Measurements from ENCODE around the gene TMEM158. TPM values are rescaled to one million over a fixed set of nuclear protein-coding genes. Genes with fewer than 3 reads are reported as not detected.

Gene TMEM158
- 1.7 TPM for total RNA-seq
- polyA plus RNA-seq, result 11.2 TPM

DNA sequence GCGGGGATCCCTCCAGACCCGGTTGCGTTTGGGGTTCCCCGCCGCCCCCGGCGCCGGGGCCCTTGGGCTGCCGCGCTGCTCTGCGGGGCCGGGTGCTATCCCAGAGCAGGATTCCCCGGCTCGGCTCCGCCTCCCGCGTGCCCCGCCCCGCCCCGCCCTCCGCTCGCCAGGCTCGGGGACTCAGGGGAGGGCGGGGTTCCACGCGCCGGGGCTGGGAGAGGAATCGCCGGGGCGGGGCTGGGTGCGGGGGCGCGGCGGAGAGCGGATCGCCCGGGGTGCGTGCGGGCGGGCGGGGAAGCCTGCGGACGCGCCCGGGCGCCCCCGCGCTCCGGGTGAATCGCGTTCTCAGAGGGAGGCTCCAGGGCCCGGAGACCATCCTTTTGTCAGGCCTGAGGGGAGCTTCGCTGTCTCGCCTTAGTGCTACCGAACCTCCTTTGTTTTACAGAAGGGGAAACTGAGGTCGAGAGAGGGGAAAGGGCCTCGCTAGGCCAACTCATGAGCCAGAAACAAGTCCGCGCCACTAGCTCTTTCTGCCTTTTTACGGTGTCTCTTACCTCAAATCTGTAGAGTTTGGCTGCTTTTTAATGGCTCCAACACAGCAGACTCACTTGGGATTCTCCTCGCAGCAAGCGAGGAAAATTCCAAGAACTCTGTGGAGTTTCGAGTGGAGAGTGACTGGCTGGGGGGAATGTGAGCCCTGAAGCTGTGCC is at the start of gene TMEM158:
Gene TMEM158, minus strand, starts transcription at position 82 of the 710 bp plus-strand sequence. CDS start 260 bp downstream, outside the sequence.
- peak within 1 kb of the TSS; percentile 80 for H3K4me3 ChIP-seq (ENCODE audit: low read depth, low read length)
- no peak for DNase-seq (ENCODE audit: extremely low spot score)
- H3K4me1 ChIP-seq (ENCODE audit: insufficient read depth), result no peaks in the 10 kb centered on the region
- H3K36me3 ChIP-seq (ENCODE audit: insufficient read depth), result no peaks in the 10 kb centered on the region
- 3% methylated on average over 63 of the region's 63 CpGs for WGBS
- H3K27ac ChIP-seq (ENCODE audit: low read depth), result no peak within 1 kb of the TSS

DNA sequence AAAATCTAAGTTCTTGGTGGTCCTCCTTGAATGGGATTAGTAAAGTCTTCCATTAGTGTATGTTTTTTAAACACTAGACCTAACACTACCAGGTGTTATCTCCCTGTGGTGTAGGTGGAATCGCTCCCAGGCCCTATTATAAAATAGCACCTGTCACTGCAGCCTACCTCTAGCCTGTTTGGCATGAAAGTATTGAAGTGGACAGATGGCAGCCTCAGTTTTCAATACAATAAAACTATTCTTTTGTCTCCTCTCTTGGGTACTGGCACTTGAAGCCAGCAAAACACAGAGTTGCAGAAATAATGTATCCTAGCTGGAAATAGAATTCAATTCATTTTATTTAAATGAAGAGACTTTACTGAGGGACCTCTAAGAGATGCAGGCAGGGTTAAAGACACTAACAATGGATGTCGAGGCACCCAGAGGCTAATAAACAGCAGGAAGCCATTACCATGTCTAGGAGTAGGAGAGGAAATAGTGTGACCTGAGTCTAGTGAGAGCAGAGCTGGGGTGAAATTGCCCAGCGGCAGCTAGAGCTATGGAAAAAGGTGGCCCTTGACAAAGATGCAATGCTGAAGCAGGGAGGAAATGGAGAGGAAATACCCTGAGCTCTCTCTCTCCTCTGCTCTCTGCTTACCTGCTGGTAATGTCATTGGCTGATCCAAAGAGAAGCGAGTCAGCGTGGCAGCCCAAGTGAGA is 49.1 kb upstream of the TMEM158 start:
- H3K27ac ChIP-seq (ENCODE audit: low read depth), result no peak overlapping the region
- no peak for DNase-seq (ENCODE audit: extremely low spot score)
- H3K4me1 ChIP-seq (ENCODE audit: insufficient read depth), result no peaks in the 10 kb centered on the region
- H3K4me3 ChIP-seq (ENCODE audit: low read depth, low read length), result no peak overlapping the region
- WGBS, result 50% methylated on average over 5 of the region's 5 CpGs
- peaks cover 1% of the 10 kb centered on the region for H3K36me3 ChIP-seq (ENCODE audit: insufficient read depth)

DNA sequence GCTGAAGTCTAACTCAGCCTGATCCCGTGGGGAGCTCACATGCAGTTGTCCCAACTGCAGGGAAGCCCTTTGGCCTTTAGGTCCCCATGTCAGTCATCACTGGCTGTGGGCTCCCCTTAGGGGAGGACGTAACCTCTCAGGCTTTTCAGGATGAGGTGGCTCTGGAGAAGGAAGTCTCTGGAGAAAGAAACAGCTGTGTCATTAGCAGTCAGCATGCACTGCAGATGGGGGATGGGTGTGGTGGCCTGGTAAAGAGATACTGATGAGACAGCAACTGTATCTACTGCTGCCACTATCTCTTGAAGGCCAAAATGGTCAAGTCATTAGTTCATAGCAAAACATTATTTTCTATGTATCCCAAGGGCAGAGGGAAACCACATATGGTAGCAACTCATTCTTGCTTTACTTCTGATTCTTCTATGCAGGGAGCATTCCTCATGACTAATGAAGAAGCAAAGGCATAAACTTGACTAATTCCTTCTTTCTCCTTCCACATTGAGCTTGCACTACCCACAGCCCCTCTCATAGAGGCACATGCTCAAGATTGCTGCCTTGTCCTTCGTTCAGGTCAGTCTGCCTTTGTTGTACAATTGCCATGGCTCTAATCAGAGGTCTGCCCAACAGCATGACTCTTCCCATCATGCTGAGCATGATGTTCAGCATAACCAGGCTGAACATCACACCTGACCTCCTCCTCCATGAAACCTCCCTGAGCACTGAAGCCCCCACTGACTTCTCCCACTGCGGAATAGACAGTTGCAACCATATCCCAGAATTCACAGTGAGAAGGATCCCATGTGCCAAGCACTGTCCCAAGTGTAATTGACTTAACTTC is 47.8 kb upstream of the TMEM158 start:
- peaks cover 1% of the 10 kb centered on the region for H3K36me3 ChIP-seq (ENCODE audit: insufficient read depth)
- H3K27ac ChIP-seq (ENCODE audit: low read depth), result no peak overlapping the region
- H3K4me1 ChIP-seq (ENCODE audit: insufficient read depth), result no peaks in the 10 kb centered on the region
- H3K4me3 ChIP-seq (ENCODE audit: low read depth, low read length), result no peak overlapping the region
- DNase-seq (ENCODE audit: extremely low spot score), result no peak
- 74% methylated on average over 4 of the region's 4 CpGs for WGBS

DNA sequence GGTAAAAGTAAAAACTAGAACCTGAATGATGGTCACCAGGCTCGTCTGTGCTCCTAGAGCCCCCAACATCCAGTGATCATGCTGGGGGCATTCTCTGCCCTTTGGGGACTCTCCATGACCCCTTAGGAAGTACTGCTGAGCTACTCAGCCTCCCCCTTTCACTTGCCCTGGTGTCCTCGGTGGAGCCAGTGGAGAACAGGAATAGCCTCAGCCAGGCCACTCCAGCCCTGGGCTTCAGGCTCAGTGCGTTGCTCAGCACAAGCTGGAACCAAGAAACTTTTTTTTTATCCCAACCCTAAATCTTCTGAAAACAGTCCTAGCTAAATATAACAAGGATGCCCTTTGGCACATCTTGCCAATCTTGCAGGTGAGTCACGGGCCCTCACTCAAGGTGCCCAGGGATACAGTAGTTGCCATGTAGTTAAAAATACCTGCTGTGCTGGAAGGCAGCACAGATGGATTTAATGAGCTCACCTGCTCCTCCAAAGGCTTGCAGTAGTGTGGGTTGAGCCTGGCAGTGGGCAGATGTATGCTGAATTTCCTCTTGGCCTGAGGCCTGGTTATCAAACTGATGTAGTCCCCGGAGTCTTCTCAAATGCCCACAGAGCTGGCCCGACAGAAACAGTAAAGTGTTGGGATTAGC is 46.9 kb upstream of the TMEM158 start:
- DNase-seq (ENCODE audit: extremely low spot score), result no peak
- Histone ChIP-seq H3K4me1 (ENCODE audit: insufficient read depth) (no peaks in the 10 kb centered on the region), H3K4me3 (ENCODE audit: low read depth, low read length) (no peak overlapping the region), H3K27ac (ENCODE audit: low read depth) (no peak overlapping the region), H3K36me3 (ENCODE audit: insufficient read depth) (peaks cover 1% of the 10 kb centered on the region)
- WGBS, result 81% methylated on average over 6 of the region's 6 CpGs

GRCh38 chr3:45272032-45272810 is 46.1 kb upstream of the TMEM158 start:
- H3K36me3 ChIP-seq (ENCODE audit: insufficient read depth), result no peaks in the 10 kb centered on the region

GRCh38 chr3:45269952-45270351 is 43.9 kb upstream of the TMEM158 start:
- Histone ChIP-seq H3K4me3 (ENCODE audit: low read depth, low read length) (no peak overlapping the region), H3K27ac (ENCODE audit: low read depth) (no peak overlapping the region), H3K36me3 (ENCODE audit: insufficient read depth) (no peaks in the 10 kb centered on the region), H3K4me1 (ENCODE audit: insufficient read depth) (no peaks in the 10 kb centered on the region)
- no peak for DNase-seq (ENCODE audit: extremely low spot score)
- 78% methylated on average over 2 of the region's 2 CpGs for WGBS

More at GRCh38 chr3:45272032-45272810, 46.1 kb upstream of the TMEM158 start:
- H3K4me1 ChIP-seq (ENCODE audit: insufficient read depth), result no peaks in the 10 kb centered on the region
- no peak for DNase-seq (ENCODE audit: extremely low spot score)
- H3K27ac ChIP-seq (ENCODE audit: low read depth), result no peak overlapping the region
- no peak overlapping the region for H3K4me3 ChIP-seq (ENCODE audit: low read depth, low read length)
- 74% methylated on average over 6 of the region's 6 CpGs for WGBS

DNA sequence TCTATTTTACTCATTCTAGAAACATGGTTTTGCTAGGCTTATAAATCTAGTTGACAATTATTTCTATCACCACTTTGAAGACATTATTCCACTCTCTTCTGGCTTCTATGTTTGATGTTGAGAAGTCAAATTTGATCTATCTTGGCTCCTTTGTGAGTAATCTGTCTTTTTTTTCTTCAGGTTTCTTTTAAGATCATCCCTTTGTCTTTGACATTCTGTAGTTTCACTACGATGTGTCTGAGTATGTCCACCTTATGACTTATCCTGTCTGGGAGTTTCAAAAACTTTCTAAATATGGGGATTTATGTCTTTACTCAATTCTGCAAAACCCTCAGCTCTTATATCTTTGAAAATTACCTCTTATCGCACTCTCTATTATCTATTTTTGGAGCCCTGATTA is 41.0 kb upstream of the TMEM158 start:
- Histone ChIP-seq H3K4me3 (ENCODE audit: low read depth, low read length) (no peak overlapping the region), H3K27ac (ENCODE audit: low read depth) (no peak overlapping the region), H3K36me3 (ENCODE audit: insufficient read depth) (no peaks in the 10 kb centered on the region), H3K4me1 (ENCODE audit: insufficient read depth) (no peaks in the 10 kb centered on the region)
- WGBS, result 86% methylated on average over 2 of the region's 2 CpGs
- DNase-seq (ENCODE audit: extremely low spot score), result no peak

GRCh38 chr3:45261333-45262110 is 35.4 kb upstream of the TMEM158 start:
- DNase-seq (ENCODE audit: extremely low spot score), result no peak

DNA sequence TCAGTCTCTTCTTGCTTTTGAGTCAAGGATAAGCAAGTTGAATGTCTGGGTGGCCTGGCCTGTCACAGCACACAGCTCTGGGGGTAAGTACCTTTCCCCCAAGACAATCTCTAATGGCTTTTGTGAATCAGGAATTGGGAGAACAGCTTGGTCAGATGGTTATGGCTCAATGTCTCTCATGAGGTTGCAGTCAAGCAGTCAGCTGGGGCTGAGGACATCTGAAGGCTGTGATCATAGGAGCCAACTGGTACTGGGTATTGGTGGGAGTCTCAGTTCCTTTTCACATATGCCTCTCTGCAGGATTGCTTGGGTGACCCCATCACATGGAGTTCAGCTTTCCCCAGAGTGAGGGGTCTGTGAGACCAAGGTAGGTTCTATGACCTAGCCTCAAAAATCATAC is 33.0 kb upstream of the TMEM158 start:
- Histone ChIP-seq H3K27ac (ENCODE audit: low read depth) (no peak overlapping the region), H3K36me3 (ENCODE audit: insufficient read depth) (no peaks in the 10 kb centered on the region), H3K4me3 (ENCODE audit: low read depth, low read length) (no peak overlapping the region), H3K4me1 (ENCODE audit: insufficient read depth) (no peaks in the 10 kb centered on the region)
- no peak for DNase-seq (ENCODE audit: extremely low spot score)

More at GRCh38 chr3:45261333-45262110, 35.4 kb upstream of the TMEM158 start:
- no peak overlapping the region for H3K4me3 ChIP-seq (ENCODE audit: low read depth, low read length)
- H3K27ac ChIP-seq (ENCODE audit: low read depth), result no peak overlapping the region
- H3K4me1 ChIP-seq (ENCODE audit: insufficient read depth), result no peaks in the 10 kb centered on the region
- WGBS, result 63% methylated on average over 6 of the region's 6 CpGs
- no peaks in the 10 kb centered on the region for H3K36me3 ChIP-seq (ENCODE audit: insufficient read depth)

GRCh38 chr3:45258317-45258716 is 32.2 kb upstream of the TMEM158 start:
- Histone ChIP-seq H3K36me3 (ENCODE audit: insufficient read depth) (no peaks in the 10 kb centered on the region), H3K4me3 (ENCODE audit: low read depth, low read length) (no peak overlapping the region), H3K4me1 (ENCODE audit: insufficient read depth) (no peaks in the 10 kb centered on the region), H3K27ac (ENCODE audit: low read depth) (no peak overlapping the region)
- no peak for DNase-seq (ENCODE audit: extremely low spot score)
- 74% methylated on average over 3 of the region's 3 CpGs for WGBS

DNA sequence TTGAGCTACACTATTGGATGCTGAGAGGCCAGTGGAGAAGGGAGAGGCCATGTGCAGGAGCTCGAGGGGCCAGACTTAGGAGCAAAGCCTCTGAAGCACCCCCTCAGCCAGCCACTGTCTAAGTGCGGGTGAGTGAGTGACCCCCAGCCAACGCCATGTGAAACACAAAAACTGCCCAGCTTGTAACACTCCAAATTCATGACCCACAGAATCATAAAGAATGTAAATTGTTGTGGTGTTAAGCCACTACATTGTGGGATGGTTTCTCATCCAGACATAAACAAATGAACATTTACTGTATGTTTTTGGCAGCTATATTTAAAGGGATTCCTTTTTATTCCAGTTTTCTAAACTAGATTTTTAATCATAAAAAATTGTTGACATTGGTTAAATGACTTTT is 27.2 kb upstream of the TMEM158 start:
- H3K4me3 ChIP-seq (ENCODE audit: low read depth, low read length), result no peak overlapping the region
- H3K4me1 ChIP-seq (ENCODE audit: insufficient read depth), result no peaks in the 10 kb centered on the region
- 67% methylated on average over 3 of the region's 3 CpGs for WGBS
- no peak overlapping the region for H3K27ac ChIP-seq (ENCODE audit: low read depth)
- no peaks in the 10 kb centered on the region for H3K36me3 ChIP-seq (ENCODE audit: insufficient read depth)
- no peak for DNase-seq (ENCODE audit: extremely low spot score)

- Histone ChIP-seq H3K27ac (ENCODE audit: low read depth) (no peak overlapping the region), H3K4me1 (ENCODE audit: insufficient read depth) (no peaks in the 10 kb centered on the region), H3K36me3 (ENCODE audit: insufficient read depth) (no peaks in the 10 kb centered on the region), H3K4me3 (ENCODE audit: low read depth, low read length) (no peak overlapping the region)
- DNase-seq (ENCODE audit: extremely low spot score), result no peak
- 82% methylated on average over 5 of the region's 5 CpGs for WGBS
These were observed 26.7 kb upstream of the TMEM158 start for GRCh38 chr3:45252826-45253225.
